NCI-H226 (cell line): Measurements from ENCODE around the gene CDKN2A.

Experiments used
- DNase-seq: peaks from one replicate; pipeline ENCODE4 v3.0.0-alpha.2; 2015

Gene CDKN2A

GRCh38 chr9:22005702-22006606, 11.8 kb upstream of the CDKN2A start:
- no peak for DNase-seq

DNA sequence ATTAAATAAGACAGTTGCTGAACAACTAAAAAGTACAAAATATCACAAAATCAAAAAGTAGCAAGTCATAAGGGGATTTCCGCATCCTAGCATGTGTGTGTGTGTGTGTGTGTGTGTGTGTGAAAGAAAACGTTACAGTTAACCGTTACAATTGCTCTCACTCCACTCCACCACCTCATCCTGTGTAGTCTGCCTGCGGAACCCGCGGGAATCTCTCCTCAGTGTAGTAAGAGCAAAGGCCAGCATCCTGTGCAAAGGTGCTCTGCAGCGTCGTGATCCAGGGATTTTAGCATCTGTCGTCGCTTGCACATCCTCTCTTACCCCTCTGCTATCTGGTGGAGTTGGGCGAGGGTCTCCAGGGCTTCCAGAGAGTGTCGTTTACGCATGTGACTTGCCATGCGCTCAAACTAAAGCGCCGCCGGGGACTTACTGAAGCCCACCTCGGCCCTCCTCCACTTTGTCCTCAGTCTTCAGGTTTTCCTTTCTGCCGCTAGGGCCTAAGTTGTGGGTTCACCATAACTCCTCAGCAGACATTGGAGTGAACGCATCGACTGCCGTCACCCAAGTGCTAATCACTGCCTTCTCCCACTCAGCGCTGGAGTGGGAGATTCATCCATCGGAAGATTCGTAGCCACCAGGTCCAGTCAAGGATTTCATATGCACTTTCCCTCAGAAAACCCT, 11.0 kb upstream of the CDKN2A start:
- DNase-seq, result no peak

GRCh38 chr9:22002038-22002437, 7.8 kb upstream of the CDKN2A start:
- no peak for DNase-seq

DNA sequence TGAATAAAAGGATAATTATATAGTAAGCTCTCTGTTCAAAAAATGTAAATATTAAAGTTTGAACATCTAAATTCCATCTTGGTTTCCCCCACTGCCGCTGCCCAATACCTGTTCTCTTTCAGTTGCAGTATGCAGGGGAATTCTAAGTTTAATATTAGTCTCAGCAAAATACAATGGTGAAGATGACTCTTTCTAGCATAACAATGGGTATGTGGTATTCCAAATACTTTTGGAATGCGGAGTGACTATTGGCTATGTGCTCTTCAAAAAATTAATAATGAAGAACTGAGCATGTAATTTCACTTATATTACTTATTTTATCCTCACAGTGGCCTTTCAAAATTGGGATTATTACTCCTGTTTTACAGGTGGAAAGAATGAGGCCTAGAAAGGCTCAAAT, 3.8 kb upstream of the CDKN2A start:
- DNase-seq, result no peak

- no peak for DNase-seq
Observed at GRCh38 chr9:21997480-21997879, 3.3 kb upstream of the CDKN2A start.

GRCh38 chr9:21996858-21997257, 2.7 kb upstream of the CDKN2A start:
- DNase-seq, result no peak

GRCh38 chr9:21996438-21996837, 2.2 kb upstream of the CDKN2A start:
- no peak for DNase-seq

DNA sequence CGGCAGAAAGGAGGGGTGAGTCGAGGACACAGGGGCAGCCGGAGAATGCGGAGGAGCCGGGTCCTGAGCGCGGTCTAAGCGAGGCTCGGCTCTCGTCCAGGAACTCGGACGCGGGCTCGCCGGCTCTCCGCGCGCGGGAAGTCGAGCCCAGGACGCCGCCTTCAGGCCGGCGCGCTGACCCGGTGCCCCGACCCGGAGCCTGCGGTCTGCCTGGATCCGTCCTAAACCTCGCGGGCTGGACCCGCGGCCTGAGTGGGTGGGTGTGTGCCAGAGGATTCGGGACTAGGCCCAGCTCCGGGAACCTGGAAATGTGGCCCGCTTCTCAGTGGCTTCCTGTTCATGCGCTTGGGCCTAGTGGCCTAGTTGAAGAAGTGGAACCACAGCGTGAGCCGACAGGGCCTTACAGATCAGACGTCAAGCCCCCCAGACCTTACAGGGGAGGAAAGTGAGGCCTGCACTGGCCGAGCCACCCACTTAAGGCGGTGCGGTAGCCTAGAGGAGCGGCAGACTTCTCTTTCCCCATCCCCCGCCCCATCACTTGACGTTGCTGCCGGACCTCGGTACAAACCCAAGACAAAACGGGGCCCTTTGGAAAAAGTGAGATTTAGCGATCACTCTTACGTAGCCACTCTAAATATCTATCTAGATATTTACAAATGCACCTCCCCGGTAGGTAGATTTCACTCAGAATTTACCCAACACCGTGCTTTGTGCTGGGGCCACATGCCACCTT, 1.6 kb upstream of the CDKN2A start:
- peak; percentile 13 for DNase-seq

GRCh38 chr9:21995006-21995665, 944 bp upstream of the CDKN2A start:
- peak; percentile 28 for DNase-seq

DNA sequence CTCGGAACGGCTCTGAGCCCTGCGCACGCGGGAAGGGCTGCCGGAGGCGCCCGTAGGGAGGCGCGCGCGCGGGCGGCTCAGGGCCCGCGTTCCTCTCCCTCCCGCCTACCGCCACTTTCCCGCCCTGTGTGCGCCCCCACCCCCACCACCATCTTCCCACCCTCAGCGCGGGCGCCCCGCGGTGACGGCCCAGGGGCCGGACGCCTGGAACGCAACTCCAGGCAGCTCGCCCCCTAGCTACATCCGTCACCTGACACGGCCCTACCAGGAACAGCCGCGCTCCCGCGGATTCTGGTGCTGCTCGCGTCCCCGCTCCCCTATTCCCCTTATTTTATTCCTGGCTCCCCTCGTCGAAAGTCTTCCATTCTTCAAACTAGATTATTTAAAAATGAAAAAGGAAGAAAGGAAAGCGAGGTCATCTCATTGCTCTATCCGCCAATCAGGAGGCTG, 389 bp upstream of the CDKN2A start, which contains the start of gene CDKN2B-AS1:
CDKN2B-AS1 (plus strand) TSS at position 236 of the 450 bp plus-strand sequence.
- DNase-seq, result peak; percentile 78

DNA sequence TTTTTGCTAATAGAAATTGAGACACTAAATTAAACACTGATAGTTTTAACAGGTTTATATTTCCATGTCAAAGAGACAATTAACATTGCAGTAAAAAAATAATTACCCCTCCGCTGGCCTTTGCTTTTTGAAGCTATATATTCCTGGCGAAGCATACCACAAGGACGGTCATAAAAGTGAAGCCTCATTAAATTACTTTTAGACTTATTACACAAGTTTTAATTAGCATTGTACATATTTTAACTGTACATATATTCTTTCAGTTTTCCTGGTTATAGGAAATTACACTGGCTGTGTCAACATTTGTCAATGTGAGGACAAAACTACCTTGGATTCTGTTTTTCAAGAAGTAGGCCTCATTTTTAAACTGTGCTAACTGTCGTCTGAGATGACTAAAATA, 1.2 kb downstream of the CDKN2A start:
- no peak for DNase-seq

- no peak for DNase-seq
Observed at GRCh38 chr9:21991072-21991959, 2.9 kb downstream of the CDKN2A start.

DNA sequence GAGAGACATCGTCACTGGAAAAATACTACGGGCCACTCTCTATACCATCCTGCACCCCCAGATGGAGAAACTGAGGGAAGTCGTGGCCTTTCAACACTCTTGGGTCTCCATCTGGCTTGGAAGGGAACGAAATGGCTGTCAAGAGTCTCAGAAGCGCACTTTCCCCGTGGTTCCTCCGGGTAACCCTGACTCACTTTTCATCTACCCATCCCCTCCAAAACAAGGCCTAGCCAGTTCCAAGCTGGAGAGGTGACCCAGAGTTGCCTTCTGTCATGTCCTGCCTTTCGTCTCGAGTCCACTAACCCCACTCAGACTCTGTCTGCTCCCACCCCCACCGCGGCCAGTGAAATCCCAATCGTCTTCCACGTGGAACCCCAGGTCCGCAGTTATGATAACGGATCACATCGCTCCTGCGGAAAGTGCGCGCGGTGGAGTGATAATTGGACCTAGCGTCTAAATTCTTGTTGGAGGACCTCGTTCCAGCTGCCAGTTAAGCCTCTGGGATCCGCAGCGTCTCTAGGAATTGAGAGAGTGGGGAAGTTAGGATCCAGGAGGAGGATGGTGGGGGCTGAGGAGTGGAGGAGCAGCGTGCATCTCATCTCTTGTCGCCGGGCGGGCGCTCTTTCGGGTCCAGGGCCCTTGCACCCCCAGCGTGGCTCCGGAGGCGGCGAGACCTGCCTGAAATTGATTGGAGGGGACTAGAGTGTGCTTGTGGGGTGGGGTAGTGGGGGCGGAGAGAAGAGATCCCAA, 4.6 kb downstream of the CDKN2A start:
- DNase-seq, result no peak

DNA sequence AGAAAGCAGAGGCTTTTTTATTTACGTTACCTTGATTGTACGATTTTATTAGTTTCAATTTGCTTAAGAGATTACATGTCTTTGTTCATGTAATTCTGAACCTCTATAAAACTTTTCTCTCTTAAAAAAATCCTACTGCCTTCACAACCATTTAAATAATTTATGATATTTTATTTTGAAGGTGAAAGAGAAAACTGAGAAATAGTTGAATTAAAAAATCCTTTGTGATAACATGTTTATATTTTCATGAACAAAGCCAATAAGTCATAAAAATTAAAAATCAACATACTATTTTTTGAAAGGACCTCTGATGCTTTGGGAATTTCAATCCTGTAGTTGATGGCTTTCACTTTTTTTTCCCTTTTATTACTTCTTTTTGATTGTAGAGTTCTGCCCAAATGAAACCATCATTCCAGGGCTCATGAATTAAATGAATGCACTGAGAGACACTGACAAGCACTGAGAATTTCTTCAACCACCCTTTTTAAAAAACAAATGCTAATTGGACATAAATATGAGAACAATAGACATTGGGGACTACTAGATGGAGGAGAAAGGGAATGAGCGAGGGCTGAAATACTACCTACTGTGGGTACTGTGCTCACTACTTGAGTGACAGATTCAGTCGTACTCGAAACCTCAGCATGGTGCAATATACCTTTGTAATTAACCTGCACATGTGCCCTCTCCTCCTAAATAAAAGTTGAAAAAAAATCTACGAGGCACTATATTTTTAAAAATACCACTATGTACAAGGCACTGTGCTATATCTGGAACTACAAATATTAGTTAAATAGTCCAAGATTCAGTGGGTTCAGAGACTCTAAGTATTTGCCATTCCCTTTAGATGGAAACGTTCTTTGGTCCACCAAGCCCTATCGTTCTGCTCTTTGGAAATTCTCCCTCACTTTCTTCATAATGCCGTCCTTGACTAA, 5.9 kb downstream of the CDKN2A start:
- DNase-seq, result no peak

DNA sequence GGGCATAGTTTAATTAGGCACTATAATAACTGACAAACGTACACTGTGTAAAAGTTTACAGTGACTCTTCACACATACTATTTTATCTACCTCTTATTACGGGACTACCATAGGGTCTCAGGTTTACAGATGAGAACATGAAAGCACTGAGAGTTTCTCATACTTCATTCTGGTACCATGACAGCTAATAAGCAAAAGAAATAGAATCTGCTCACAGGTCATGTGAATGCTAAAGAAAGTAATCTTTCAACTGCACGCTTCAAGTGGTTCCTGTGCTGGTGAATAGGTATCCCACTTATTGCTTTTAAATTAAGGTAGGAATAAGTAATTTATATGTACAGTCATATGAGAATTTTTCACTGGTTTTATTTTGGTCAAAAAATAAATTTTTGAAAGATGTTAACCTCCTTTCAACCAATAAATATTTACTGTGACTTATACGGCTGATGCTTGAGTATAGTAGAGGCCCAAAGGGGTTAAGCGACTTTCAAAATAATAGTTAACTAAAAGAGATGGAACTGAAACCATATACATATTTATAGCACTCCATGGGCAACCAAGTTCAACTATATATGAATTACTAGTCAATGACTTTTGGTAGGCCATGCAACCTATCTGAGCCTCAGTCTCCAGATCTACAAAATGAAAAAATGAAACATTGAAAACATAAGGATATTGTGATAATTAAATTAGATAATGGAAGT, 8.1 kb downstream of the CDKN2A start:
- no peak for DNase-seq

DNA sequence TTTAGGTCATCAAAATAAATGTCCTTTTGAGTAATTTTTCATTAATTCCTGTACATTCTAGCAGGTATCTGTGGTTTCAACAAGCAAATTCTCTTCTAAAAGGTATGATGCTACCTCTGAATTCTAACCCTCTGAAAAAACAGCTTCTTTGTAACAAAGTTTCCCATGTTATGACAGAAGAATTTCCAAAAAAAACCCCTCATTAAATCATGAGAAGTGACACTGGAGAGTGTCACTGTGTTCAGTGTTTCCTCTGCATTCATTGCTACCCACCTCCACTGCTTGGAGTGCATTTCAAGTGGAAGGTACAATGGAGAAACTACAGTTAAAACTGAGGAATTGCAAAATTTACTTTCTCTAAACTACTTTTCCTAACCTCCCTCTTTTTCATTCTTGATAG, 10.1 kb downstream of the CDKN2A start:
- DNase-seq, result no peak

- DNase-seq, result no peak
Observed at GRCh38 chr9:21983561-21983935, 10.6 kb downstream of the CDKN2A start.

- no peak for DNase-seq
Observed at GRCh38 chr9:21982861-21983560, 11.2 kb downstream of the CDKN2A start.

DNA sequence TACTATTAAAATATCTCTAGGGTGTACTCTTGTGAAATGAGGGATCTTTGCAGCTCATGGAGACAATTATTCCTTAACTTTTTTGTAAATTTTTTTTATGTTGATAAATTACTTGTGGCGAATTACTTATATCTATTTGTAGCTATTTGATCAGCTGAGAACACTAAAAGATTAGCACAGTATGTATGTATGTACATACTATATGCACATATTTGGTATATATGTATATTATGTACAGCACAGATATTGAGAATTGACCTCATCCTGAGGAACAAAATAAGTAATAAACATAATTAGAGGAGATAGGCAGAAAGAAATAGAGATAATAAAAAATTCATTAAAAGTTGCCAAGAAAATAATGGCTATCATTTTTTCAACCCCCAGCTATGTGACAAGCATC, 11.8 kb downstream of the CDKN2A start:
- DNase-seq, result no peak
